IPS-18c (cell line): ENCODE results near the gene DBP.

Source experiments
- H3K4me3 ChIP-seq: 2 replicates; pipeline ENCODE4 v1.7.0; 2013; ENCODE audit warnings: low read depth, mild to moderate bottlenecking, low read length, moderate library complexity; ENCODE audit not compliant: insufficient read depth
- H3K9me3 ChIP-seq: one replicate; pipeline ENCODE4 v1.6.1; 2013; ENCODE audit warnings: mild to moderate bottlenecking, low read length, moderate library complexity; ENCODE audit not compliant: control insufficient read depth, insufficient read depth

DBP gene

DNA sequence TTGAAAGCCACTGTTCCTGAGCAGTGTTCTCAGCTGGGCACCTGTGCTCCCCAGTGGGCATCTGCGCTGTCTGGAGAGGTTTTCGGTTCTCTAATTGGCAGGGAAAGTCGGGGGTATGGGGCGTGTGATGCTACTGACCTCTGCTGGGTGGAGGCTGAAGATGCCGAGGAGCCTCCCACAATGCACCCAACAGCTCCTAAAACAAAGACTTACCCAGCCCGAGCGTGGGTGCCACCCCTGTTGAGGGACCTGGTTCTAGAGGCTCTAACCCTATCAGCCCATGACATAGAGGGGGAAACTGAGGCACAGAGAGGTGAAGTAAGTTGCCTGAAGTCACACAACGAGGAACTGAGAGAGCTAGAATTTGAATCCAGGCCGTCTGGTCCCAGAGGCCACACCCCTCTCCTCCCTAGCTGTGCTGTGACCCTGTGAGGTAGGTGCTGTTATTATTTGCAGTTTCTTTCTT lies 28.3 kb downstream of the DBP start:
- H3K9me3 ChIP-seq, result no peaks in the 10 kb centered on the region
- H3K4me3 ChIP-seq, result no peak overlapping the region

DNA sequence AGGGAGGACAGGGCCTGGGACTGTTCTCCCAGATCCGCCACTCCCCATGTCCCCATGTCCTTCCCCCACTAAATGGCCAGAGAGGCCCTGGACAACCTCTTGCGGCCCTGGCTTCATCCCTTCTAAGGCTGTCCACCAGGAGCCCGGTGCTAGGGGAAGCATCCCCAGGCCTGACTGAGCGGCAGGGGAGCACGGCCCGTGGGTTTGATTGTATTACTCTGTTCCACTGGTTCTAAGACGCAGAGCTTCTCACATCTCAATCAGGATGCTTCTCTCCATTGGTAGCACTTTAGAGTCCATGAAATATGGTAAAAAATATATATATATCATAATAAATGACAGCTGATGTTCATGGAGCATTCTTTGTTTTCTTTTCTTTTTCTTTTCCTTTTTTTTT lies 29.8 kb downstream of the DBP start:
- Histone ChIP-seq H3K4me3 (no peak overlapping the region), H3K9me3 (no peaks in the 10 kb centered on the region)

GRCh38 chr19:48606463-48607358 lies 30.5 kb downstream of the DBP start, which contains the start of gene SPACA4:
Gene SPACA4, plus strand, starts transcription at chr19:48606742. Its CDS starts 237 bp downstream, at chr19:48606979.
- no peak within 1 kb of the TSS for H3K4me3 ChIP-seq
- no peaks in the 10 kb centered on the region for H3K9me3 ChIP-seq

- no peaks in the 10 kb centered on the region for H3K9me3 ChIP-seq
- H3K4me3 ChIP-seq, result no peak overlapping the region
Measured at GRCh38 chr19:48603850-48604249, 33.3 kb downstream of the DBP start.

- Histone ChIP-seq H3K9me3 (no peaks in the 10 kb centered on the region), H3K4me3 (no peak overlapping the region)
Measured at GRCh38 chr19:48603449-48603848, 33.7 kb downstream of the DBP start.

DNA sequence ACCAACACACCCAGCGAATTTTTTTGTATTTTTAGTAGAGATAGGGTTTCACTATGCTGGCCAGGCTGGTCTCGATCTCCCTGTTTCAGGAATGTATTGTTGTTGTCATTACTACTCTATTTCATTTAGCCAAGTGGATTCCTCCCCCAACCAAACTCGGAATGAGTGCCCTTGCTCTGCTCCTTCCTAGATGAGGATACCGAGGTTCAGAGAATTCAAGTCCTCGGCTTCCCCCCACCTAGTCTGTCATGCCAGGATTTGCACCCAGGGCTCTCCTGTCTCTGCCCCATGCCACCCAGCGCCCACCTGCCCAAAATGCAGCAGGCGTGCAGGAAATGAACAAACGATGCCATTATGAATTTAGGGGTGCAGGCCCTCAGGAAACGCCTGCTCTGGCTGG lies 34.2 kb downstream of the DBP start:
- Histone ChIP-seq H3K9me3 (no peaks in the 10 kb centered on the region), H3K4me3 (no peak overlapping the region)

DNA sequence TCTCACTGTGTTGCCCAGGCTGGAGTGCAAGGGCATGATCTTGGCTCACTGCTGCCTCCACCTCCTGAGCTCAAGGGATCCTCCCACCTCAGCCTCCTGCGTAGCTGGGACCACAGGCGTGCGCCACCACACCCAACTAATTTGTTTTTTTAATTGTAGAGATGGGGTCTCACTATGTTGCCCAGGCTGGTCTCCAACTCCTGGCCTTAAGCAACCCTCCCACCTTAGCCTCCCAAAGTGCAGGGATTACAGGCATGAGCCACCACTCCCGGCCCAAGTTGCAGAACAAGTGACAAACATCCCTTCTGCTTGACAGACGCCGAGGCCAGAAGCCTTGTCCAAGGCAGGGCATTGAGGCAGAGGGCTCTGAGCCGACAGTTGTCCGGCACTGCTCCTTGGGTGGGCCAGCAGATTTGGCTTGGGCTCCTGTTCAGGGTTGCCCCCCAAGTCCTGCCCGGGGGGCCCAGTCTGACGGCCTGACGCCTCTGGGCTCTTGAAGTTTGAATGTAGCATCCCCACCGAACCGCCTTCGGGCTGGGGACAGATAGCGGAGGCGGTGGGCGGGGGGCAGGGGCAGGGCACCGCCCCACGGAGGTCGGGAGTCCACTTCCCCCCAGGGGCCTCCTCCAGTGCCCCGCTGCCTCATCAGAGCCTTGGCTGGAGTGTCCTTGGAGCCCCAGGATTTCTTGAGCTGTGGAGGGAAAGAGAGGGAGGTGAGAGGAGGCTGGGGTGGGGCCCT lies 36.3 kb downstream of the DBP start:
- no peaks in the 10 kb centered on the region for H3K9me3 ChIP-seq
- no peak overlapping the region for H3K4me3 ChIP-seq

DNA sequence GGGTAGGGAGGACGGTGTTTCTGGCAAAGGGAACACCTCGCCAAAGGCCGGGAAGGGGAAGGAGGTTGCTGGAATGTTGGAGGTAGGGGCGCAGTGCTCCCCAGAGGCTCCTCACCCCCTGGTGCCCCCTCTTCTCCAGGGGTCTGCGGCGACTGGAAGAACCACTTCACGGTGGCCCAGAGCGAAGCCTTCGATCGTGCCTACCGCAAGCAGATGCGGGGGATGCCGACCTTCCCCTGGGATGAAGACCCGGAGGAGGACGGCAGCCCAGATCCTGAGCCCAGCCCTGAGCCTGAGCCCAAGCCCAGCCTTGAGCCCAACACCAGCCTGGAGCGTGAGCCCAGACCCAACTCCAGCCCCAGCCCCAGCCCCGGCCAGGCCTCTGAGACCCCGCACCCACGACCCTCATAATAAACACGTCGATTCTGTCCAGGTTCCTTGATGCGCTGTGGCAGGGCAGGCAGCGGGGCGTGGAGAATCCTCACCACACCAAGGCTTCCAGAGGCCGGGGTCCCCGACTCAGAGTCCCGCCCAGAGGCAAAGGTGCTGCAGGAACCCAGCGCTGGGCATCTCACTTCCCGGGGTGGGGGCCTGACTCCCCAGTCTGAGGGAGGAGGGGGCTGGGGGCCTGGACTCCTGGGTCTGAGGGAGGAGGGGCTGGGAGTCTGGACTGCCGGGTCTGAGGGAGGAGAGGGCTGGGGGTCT lies 38.0 kb downstream of the DBP start:
- Histone ChIP-seq H3K9me3 (no peaks in the 10 kb centered on the region), H3K4me3 (no peak overlapping the region)

GRCh38 chr19:48596679-48597465 lies 40.3 kb downstream of the DBP start:
- Histone ChIP-seq H3K4me3 (no peak overlapping the region), H3K9me3 (no peaks in the 10 kb centered on the region)

DNA sequence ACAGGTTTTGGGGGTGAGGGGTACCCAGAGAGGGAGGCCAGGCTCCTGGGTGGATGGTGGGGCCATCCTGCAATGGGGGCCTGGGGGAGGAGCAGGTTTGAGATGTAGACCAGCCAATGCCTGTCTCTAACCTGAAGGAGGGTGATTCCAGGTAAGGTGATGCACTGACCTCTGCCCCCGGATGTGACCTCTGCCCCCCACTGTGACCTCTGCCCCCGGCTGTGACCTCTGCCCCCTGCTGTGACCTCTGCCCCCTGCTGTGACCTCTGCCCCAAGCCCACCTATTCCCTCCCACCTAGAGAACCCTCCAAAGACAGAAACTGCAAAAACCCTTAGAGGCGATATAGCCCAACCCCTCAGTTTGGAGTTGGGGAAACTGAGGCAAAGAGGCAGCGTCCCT lies 40.9 kb downstream of the DBP start:
- Histone ChIP-seq H3K9me3 (no peaks in the 10 kb centered on the region), H3K4me3 (no peak overlapping the region)

GRCh38 chr19:48595833-48596232 lies 41.3 kb downstream of the DBP start:
- Histone ChIP-seq H3K9me3 (no peaks in the 10 kb centered on the region), H3K4me3 (no peak overlapping the region)

- Histone ChIP-seq H3K9me3 (no peaks in the 10 kb centered on the region), H3K4me3 (no peak overlapping the region)
Measured at GRCh38 chr19:48595171-48595570, 42.0 kb downstream of the DBP start.

- H3K9me3 ChIP-seq, result no peaks in the 10 kb centered on the region
- no peak overlapping the region for H3K4me3 ChIP-seq
Measured at GRCh38 chr19:48591021-48591420, 46.2 kb downstream of the DBP start.

DNA sequence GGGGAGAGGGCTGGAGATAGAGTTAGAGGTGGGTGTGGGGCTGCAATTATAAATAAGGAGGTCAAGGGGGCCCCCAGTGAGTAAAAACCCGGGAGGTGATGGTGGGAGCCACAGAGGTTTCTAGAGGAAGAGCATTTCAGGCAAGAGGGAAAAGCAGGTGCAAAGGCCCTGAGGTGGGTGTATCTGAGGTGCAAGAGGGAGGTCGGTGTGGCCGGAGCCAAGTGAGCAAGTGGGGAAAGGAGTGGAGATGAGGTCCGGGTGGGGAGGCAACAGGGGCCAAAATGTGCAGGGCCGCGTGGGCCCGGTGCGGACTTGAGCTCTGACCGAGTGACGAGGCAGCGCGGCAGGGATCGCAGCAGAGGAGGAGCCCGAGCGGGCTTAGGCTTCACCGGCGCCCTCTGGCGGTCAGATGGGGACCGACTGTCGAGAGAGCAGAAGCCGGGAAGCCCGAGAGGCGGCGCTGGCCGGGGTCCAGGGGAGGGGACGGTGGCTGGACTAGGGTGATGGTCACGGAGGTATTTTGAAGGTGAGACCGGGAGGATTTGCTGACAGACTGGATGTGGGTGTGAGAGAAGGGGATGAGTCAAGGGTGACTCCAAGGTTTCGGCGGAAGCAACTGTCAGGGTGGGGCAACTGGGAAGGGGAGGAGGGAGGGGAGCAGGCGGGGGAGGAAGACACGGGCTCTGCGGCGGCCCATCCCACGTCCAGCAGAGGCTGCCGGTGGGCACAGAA lies 48.3 kb downstream of the DBP start:
- peak overlapping the region; percentile 35; the same call in 1 of the 2 replicates for H3K4me3 ChIP-seq
- no peaks in the 10 kb centered on the region for H3K9me3 ChIP-seq

- H3K9me3 ChIP-seq, result no peaks in the 10 kb centered on the region
- no peak overlapping the region for H3K4me3 ChIP-seq
Measured at GRCh38 chr19:48587387-48587786, 49.8 kb downstream of the DBP start.

DNA sequence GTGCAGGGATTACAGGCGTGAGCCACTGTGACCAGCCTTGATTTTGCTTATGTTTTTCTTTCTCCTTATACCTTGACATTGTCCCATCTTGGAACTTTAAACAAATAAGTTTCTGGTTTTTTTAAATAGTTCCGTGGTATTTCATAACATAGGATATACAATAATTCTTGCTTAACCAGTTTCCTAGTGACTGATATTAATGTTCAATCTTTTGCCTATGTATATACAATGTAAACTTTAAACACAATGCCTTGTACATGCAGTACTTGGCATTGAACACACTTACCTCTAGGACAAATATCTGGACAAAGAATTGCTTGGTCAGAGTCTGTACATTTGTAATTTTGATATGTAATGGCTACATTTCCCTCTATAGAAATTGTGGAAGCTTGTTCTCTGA lies 55.0 kb downstream of the DBP start:
- Histone ChIP-seq H3K4me3 (no peak overlapping the region), H3K9me3 (no peaks in the 10 kb centered on the region)
